H1 (cell line): ENCODE results near the gene UBE2O.

ENCODE experiments used
- ATF3 ChIP-seq: IDR thresholded peaks from 2 replicates; pipeline ENCODE4 v1.6.1; 2011; ENCODE audit warnings: low read depth, mild to moderate bottlenecking, low read length; ENCODE audit not compliant: insufficient read depth
- CHD2 ChIP-seq: IDR thresholded peaks from 2 replicates; pipeline ENCODE4 v1.6.1; 2012; ENCODE audit warnings: low read length, improper control_type of control experiment
- CREB1 ChIP-seq: IDR thresholded peaks from 2 replicates; pipeline ENCODE4 v1.6.1; 2012; ENCODE audit warnings: inconsistent platforms
- GABPA ChIP-seq: IDR thresholded peaks from 2 replicates; pipeline ENCODE4 v1.6.1; 2011; ENCODE audit warnings: mild to moderate bottlenecking, low read length, moderate library complexity, borderline replicate concordance; ENCODE audit not compliant: insufficient read depth
- ZNF274 ChIP-seq: IDR thresholded peaks from 2 replicates; pipeline ENCODE4 v1.7.0; 2012; ENCODE audit warnings: low read length, borderline replicate concordance; ENCODE audit errors: extremely low read depth

- TF ChIP-seq CHD2 (no peak), CREB1 (no peak), ATF3 (no peak), ZNF274 (no peak), GABPA (no peak; the same call in 1 of the 2 replicates)
Measured at GRCh38 chr17:76408037-76408849, 44.7 kb downstream of the UBE2O start.
